K562 (cell line): ENCODE measurements around the gene BMP6. TPM values are rescaled to one million over a fixed set of nuclear protein-coding genes. Genes with fewer than 3 reads are reported as not detected.

Source experiments
- ATAC-seq: fragments of 200-7000 bp; cut with Tn5 transposase; 3 replicates; pipeline ENCODE4 v1.9.1; 2020; ENCODE audit warnings: moderate library complexity
- BruUV-seq: library from RNA; stranded (reverse); fragments of 400-500 nt; replicated peaks from 2 replicates; lab custom pipeline; 2021; lab: Mats Ljungman, UMichigan
- CTCF ChIA-PET: fragments of 300-600 bp; formaldehyde crosslinking; extraction: SDS; loops from one replicate; lab custom pipeline; 2021; ENCODE audit warnings: low intra/inter-chr PET ratio; lab: Yijun Ruan, JAX
- POLR2A ChIA-PET: fragments of 300-600, 350-650 bp; sonication (Branson Sonifier 250); formaldehyde crosslinking; extraction: SDS; loops from one replicate; lab custom pipeline; 2021; ENCODE audit warnings: antibody characterized with exemption, inconsistent platforms; lab: Yijun Ruan, JAX
- DNase-seq, 4 experiments: peaks; one replicate each; pipeline versions ENCODE4 v3.0.0 to v3.0.0-alpha.2; 2011 to 2018; ENCODE audit warnings: low spot score in 3 of 4, mixed read lengths in 3 of 4; ENCODE audit errors: extremely low read depth in 1 of 4
- FAIRE-seq: peaks from 2 replicates; lab custom pipeline; 2011; peaks lifted over from hg19 to GRCh38; lab: Jason Lieb, UNC
- H2AFZ ChIP-seq: 2 replicates; pipeline ENCODE4 v1.6.0; 2011; ENCODE audit warnings: low read depth, low read length, control low read depth, inconsistent platforms
- H3K27ac ChIP-seq: fragments of 200-600 bp; 3 replicates; pipeline ENCODE4 v1.8.0; 2011; ENCODE audit warnings: low read depth, mild to moderate bottlenecking, control low read depth, inconsistent platforms, low read length, moderate library complexity, mixed read lengths; ENCODE audit errors: extremely low read depth
- H3K27me3 ChIP-seq, 2 experiments: fragments of 300-600 bp in 1 of 2; 2 replicates in 1 of 2; 3 replicates in 1 of 2; pipeline versions ENCODE4 v1.6.0 to v1.8.0; 2011; ENCODE audit warnings: inconsistent platforms in 2 of 2, low read length in 2 of 2, mild to moderate bottlenecking in 1 of 2, mixed read lengths in 1 of 2, moderate library complexity in 1 of 2; ENCODE audit not compliant: control insufficient read depth in 2 of 2, insufficient read depth in 2 of 2
- H3K36me3 ChIP-seq: fragments of 300-600 bp; 3 replicates; pipeline ENCODE4 v1.8.0; 2011; ENCODE audit warnings: mild to moderate bottlenecking, low read length, inconsistent platforms; ENCODE audit not compliant: control insufficient read depth, insufficient read depth
- H3K4me1 ChIP-seq, 2 experiments: fragments of 200-600 bp in 1 of 2; replicated peaks in 1 of 2; 2 replicates in 1 of 2; 3 replicates in 1 of 2; pipeline versions ENCODE4 v1.5.1 to v1.8.0; 2011; ENCODE audit warnings: inconsistent platforms in 2 of 2, low read length in 2 of 2, mild to moderate bottlenecking in 1 of 2, mixed read lengths in 1 of 2, moderate library complexity in 1 of 2; ENCODE audit not compliant: control insufficient read depth in 2 of 2, insufficient read depth in 2 of 2
- H3K4me2 ChIP-seq: 2 replicates; pipeline ENCODE4 v1.6.1; 2011; ENCODE audit warnings: low read length, control low read depth, inconsistent platforms, mixed read lengths; ENCODE audit not compliant: insufficient read depth
- H3K4me3 ChIP-seq: fragments of 200-600 bp; sonication (generic), shearing (Covaris generic); 2 replicates; pipeline ENCODE4 v1.5.1; 2016; ENCODE audit warnings: control low read depth, inconsistent platforms
- H3K79me2 ChIP-seq: fragments of 200-600 bp; 3 replicates; pipeline ENCODE4 v1.8.0; 2011; ENCODE audit warnings: low read length, inconsistent platforms; ENCODE audit not compliant: control insufficient read depth, insufficient read depth
- H3K9ac ChIP-seq, 2 experiments: 2 replicates each; pipeline versions ENCODE4 v1.6.0 to v1.6.1; 2011; ENCODE audit warnings: low read depth in 2 of 2, low read length in 2 of 2, control low read depth in 1 of 2, inconsistent platforms in 1 of 2, mild to moderate bottlenecking in 1 of 2, mixed read lengths in 1 of 2; ENCODE audit not compliant: insufficient read depth in 1 of 2
- H3K9me1 ChIP-seq: one replicate; pipeline ENCODE4 v1.6.0; 2011; ENCODE audit warnings: inconsistent platforms, mild to moderate bottlenecking, low read length, moderate library complexity; ENCODE audit not compliant: control insufficient read depth, insufficient read depth
- H3K9me3 ChIP-seq: replicated peaks from 2 replicates; pipeline ENCODE4 v1.5.1; 2011; ENCODE audit warnings: low read depth, low read length, inconsistent platforms; ENCODE audit not compliant: control insufficient read depth, insufficient read depth
- H4K20me1 ChIP-seq: replicated peaks from 2 replicates; pipeline ENCODE4 v1.6.1; 2011; ENCODE audit warnings: low read length, inconsistent platforms, mixed read lengths; ENCODE audit not compliant: control insufficient read depth, insufficient read depth
- CEBPG ChIP-seq, 3 experiments: fragments of 200-800 bp in 1 of 3; sonication (Bioruptor generic) in 1 of 3; sonication (generic) in 1 of 3; formaldehyde crosslinking in 1 of 3; IDR thresholded peaks in 2 of 3; conservative IDR thresholded peaks in 1 of 3; 2 replicates each; pipeline versions ENCODE4 v1.6.1 to v1.8.0; 2016 to 2022; ENCODE audit warnings: missing compliant biosample characterization in 2 of 3, missing genetic modification characterization in 2 of 3, mild to moderate bottlenecking in 1 of 3, missing genetic modification reagents in 1 of 3
- FUS ChIP-seq: fragments of 200-400 bp; formaldehyde crosslinking; optimal IDR thresholded peaks from 2 replicates; pipeline ENCODE3; 2017; ENCODE audit warnings: low read depth, low read length
- HNRNPUL1 ChIP-seq: fragments of 200-400 bp; formaldehyde crosslinking; IDR thresholded peaks from 2 replicates; pipeline ENCODE4 v1.6.1; 2017; ENCODE audit warnings: low read length
- YY1 ChIP-seq, 3 experiments: IDR thresholded peaks; 2 replicates each; pipeline ENCODE4 v1.6.1; 2011; ENCODE audit warnings: low read length in 2 of 3, mild to moderate bottlenecking in 2 of 3, moderate library complexity in 2 of 3, borderline replicate concordance in 1 of 3, control low read depth in 1 of 3, low read depth in 1 of 3; ENCODE audit not compliant: insufficient read depth in 3 of 3, insufficient replicate concordance in 2 of 3, control insufficient read depth in 1 of 3, insufficient read length in 1 of 3; ENCODE audit errors: extremely low read depth in 1 of 3
- WGBS: fragments of 100-300 bp; shearing (Covaris generic); methylation state at CpG from one replicate; pipeline ENCODE4 v1.1.6; 2016; ENCODE audit warnings: low coverage, mixed read lengths; ENCODE audit not compliant: insufficient coverage; ENCODE audit errors: missing lambda C conversion rate; 5-methylcytosine and 5-hydroxymethylcytosine counted together
- in situ Hi-C: fragments of 300-500 bp; cut with MboI; formaldehyde crosslinking; loops from 4 replicates; pipeline ENCODE4 v1.15.0; 2018; ENCODE audit warnings: inconsistent platforms, mixed read lengths
- intact Hi-C: fragments of 100-400 bp; cut with micrococcal nuclease; formaldehyde crosslinking; loops from 2 replicates; pipeline ENCODE4 v1.14.2; 2022
- polyA plus RNA-seq, 8 experiments: library from polyadenylated mRNA; depleted of rRNA in 4 of 8; stranded (reverse) in 5 of 8; unstranded in 3 of 8; fragments of >200 nt; fragmentation: Nextera tagmentation in 2 of 8; fragmentation: Illumina TruSeq in 1 of 8; extraction: Ambion mirVana in 2 of 8; extraction: Trizol in 1 of 8; gene quantifications; 2 replicates each; pipeline versions ENCODE4 v1.2.1 to v1.2.3, GENCODE V29; 2011 to 2014; ENCODE audit warnings: inconsistent platforms in 1 of 8, missing spikeins in 1 of 8
- total RNA-seq, 7 experiments: library from RNA; depleted of rRNA in 6 of 7; stranded (reverse); fragments of >200 nt in 6 of 7; fragmentation: Illumina TruSeq in 2 of 7; extraction: Trizol in 2 of 7; gene quantifications; 2 replicates each; pipeline versions ENCODE4 v1.2.1 to v1.2.3, GENCODE V29; 2011 to 2021; ENCODE audit warnings: low replicate concordance in 1 of 7
- TF ChIP-seq, protein P1 (sequence below): fragments of 200-400 bp; formaldehyde crosslinking; IDR thresholded peaks from 2 replicates; pipeline ENCODE4 v1.6.1; 2017; ENCODE audit warnings: mild to moderate bottlenecking, low read depth, low read length, moderate library complexity
- TF ChIP-seq, protein P2 (sequence below): fragments of 250-450 bp; sonication (Bioruptor Pico); IDR thresholded peaks from 2 replicates; pipeline ENCODE4 v1.8.0; 2022; ENCODE audit warnings: inconsistent platforms, mild to moderate bottlenecking, moderate library complexity, borderline replicate concordance

BMP6 gene
- total and polyA plus RNA-seq, 9 of the 15 experiments (the other 6 are each of a cell fraction or from before 2014, with no cell fraction given) = 0.01 to 0.13 (median 0.06) TPM; not detected in 3

DNA sequence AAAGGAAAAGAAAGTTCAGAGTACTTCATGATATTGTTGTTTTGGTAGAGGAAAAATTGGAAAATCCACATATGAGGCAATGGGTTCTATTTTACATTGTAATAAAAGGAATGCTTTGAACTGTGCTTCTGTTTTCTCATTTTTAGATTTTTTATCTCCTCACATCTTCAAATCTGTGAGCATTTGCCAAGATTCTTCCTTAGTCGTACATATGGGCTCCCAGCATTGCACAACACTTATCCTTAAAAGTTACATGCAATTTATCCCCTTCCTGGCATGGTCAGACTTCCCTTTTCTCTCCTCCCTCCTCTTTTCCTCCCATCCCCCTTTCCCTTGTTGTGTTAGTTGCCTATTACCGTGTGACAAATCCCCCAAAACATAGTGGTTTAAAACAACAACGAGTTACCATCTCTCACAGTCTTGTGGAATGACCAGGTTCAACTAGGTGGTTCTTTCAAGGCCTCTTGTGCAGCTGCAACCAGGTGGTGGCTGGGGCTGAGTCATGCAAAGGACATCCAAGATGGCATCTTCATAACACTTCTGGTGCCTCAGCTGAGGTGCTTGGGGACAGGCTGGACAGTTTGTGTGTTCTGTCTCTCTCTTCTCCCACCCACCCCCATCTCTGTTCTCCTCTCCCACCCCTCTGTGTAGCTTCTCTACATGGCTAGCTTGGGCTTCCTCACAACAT lies 116.0 kb downstream of the BMP6 start:
- ATAC-seq = no peak
- no TSS peak for BruUV-seq
- Histone ChIP-seq H3K4me2 (no peak overlapping the region), H4K20me1 (no peaks in the 10 kb centered on the region), H3K9me1 (no peaks in the 10 kb centered on the region)
- in situ Hi-C loops = no loop called here
- FAIRE-seq = no peak
- no peak for DNase-seq
- TF ChIP-seq HNRNPUL1 (no peak), FUS (no peak), YY1 (IDR thresholded peaks at IDR 0.05; ENCODE audit: borderline replicate concordance in 1 of 3, control insufficient read depth in 1 of 3, extremely low read depth in 1 of 3, insufficient read depth in 3 of 3, insufficient read length in 1 of 3, insufficient replicate concordance in 2 of 3, low read depth in 1 of 3, low read length in 2 of 3) (peak in 1 of 3 experiments; percentile 17), CEBPG (CRISPR knock-in tag; IDR thresholded peaks at IDR 0.05) (no peak), CEBPG (tag; conservative IDR thresholded peaks at IDR 0.05 in 1 of 2, IDR thresholded peaks at IDR 0.05 in 1 of 2) (0 out of 4 replicates have a peak, but pooled peaks of 1 of the 2 experiments have one; percentile 11)
- TF ChIP-seq, protein P1, sequence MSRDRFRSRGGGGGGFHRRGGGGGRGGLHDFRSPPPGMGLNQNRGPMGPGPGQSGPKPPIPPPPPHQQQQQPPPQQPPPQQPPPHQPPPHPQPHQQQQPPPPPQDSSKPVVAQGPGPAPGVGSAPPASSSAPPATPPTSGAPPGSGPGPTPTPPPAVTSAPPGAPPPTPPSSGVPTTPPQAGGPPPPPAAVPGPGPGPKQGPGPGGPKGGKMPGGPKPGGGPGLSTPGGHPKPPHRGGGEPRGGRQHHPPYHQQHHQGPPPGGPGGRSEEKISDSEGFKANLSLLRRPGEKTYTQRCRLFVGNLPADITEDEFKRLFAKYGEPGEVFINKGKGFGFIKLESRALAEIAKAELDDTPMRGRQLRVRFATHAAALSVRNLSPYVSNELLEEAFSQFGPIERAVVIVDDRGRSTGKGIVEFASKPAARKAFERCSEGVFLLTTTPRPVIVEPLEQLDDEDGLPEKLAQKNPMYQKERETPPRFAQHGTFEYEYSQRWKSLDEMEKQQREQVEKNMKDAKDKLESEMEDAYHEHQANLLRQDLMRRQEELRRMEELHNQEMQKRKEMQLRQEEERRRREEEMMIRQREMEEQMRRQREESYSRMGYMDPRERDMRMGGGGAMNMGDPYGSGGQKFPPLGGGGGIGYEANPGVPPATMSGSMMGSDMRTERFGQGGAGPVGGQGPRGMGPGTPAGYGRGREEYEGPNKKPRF = no peak
- TF ChIP-seq, protein P2, sequence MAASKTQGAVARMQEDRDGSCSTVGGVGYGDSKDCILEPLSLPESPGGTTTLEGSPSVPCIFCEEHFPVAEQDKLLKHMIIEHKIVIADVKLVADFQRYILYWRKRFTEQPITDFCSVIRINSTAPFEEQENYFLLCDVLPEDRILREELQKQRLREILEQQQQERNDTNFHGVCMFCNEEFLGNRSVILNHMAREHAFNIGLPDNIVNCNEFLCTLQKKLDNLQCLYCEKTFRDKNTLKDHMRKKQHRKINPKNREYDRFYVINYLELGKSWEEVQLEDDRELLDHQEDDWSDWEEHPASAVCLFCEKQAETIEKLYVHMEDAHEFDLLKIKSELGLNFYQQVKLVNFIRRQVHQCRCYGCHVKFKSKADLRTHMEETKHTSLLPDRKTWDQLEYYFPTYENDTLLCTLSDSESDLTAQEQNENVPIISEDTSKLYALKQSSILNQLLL (CRISPR knock-in tag) = no peak
- TF ChIP-seq, all 486 proteins: peak for 2
- Histone ChIP-seq H3K9ac (no peak overlapping the region), H2AFZ (no peak overlapping the region), H3K27me3 (peaks cover 21 to 25% of the 10 kb centered on the region in 2 experiments), H3K27ac (no peak overlapping the region), H3K4me1 (no peaks in the 10 kb centered on the region), H3K79me2 (no peaks in the 10 kb centered on the region), H3K9me3 (no peaks in the 10 kb centered on the region), H3K4me3 (no peak overlapping the region), H3K36me3 (no peaks in the 10 kb centered on the region)
- intact Hi-C loops = no loop called here
- WGBS = 0% methylated on average over 3 of the region's 3 CpGs
- ChIA-PET CTCF (no interaction called here), POLR2A (interaction anchor here (0.6 to 0.8 kb wide), 2 partner anchors 15 to 260 kb away, joined by 3 read pairs; partner anchors contain the start of gene EEF1E1)
